H1 (cell line): Measurements from ENCODE around the gene SPACA7.
A peak's percentile ranks its signal among the peaks of the same experiment; 100 is the strongest.

Experiments
- CBX8 ChIP-seq: fragments of 300-800, 300-1000 bp; sonication (generic); IDR thresholded peaks from 2 replicates; pipeline ENCODE4 v1.7.1; 2016; ENCODE audit warnings: low read depth, low read length, borderline replicate concordance
- CTCF ChIP-seq, 3 experiments: IDR thresholded peaks; 1 replicate in 2 of 3; 2 replicates in 1 of 3; pipeline versions ENCODE4 v1.5.1 to v1.6.1; 2011; ENCODE audit warnings: low read length in 3 of 3, mild to moderate bottlenecking in 3 of 3, inconsistent platforms in 2 of 3, low read depth in 1 of 3, moderate library complexity in 1 of 3; ENCODE audit not compliant: insufficient read depth in 1 of 3; ENCODE audit errors: control extremely low read depth in 1 of 3
- EZH2 ChIP-seq: fragments of 200-600 bp; sonication (generic); IDR thresholded peaks from 2 replicates; pipeline ENCODE4 v1.7.1; 2012; ENCODE audit warnings: low read depth, mild to moderate bottlenecking, moderate library complexity, low read length, inconsistent platforms; ENCODE audit not compliant: severe bottlenecking
- FOSL1 ChIP-seq: IDR thresholded peaks from 2 replicates; pipeline ENCODE4 v1.6.1; 2011; ENCODE audit warnings: mild to moderate bottlenecking, low read depth, low read length, moderate library complexity; ENCODE audit not compliant: insufficient read depth
- GABPA ChIP-seq: IDR thresholded peaks from 2 replicates; pipeline ENCODE4 v1.6.1; 2011; ENCODE audit warnings: mild to moderate bottlenecking, low read length, moderate library complexity, borderline replicate concordance; ENCODE audit not compliant: insufficient read depth
- MAFK ChIP-seq: IDR thresholded peaks from 2 replicates; pipeline ENCODE4 v1.6.1; 2012; ENCODE audit warnings: low read depth, mild to moderate bottlenecking, improper control_type of control experiment, low read length
- MAX ChIP-seq: IDR thresholded peaks from 2 replicates; pipeline ENCODE4 v1.6.1; 2012; ENCODE audit warnings: inconsistent platforms
- PHF8 ChIP-seq: fragments of 200-600 bp; sonication (generic); conservative IDR thresholded peaks from 2 replicates; pipeline ENCODE4 v1.7.1; 2012; ENCODE audit warnings: low read depth, mild to moderate bottlenecking, inconsistent platforms, low read length, moderate library complexity
- POLR2A ChIP-seq, 2 experiments: IDR thresholded peaks; 1 replicate in 1 of 2; 2 replicates in 1 of 2; pipeline ENCODE4 v1.6.1; 2011; ENCODE audit warnings: low read depth in 2 of 2, low read length in 2 of 2, mild to moderate bottlenecking in 2 of 2; ENCODE audit errors: control extremely low read depth in 1 of 2
- POLR2AphosphoS5 ChIP-seq: IDR thresholded peaks from 2 replicates; pipeline ENCODE4 v1.6.1; 2011; ENCODE audit warnings: low read depth, low read length
- RAD21 ChIP-seq, 2 experiments: IDR thresholded peaks in 1 of 2; conservative IDR thresholded peaks in 1 of 2; 2 replicates each; pipeline ENCODE4 v1.6.1; 2011; ENCODE audit warnings: low read depth in 2 of 2, low read length in 2 of 2, improper control_type of control experiment in 1 of 2, inconsistent platforms in 1 of 2, mild to moderate bottlenecking in 1 of 2, moderate library complexity in 1 of 2
- RFX5 ChIP-seq: IDR thresholded peaks from 2 replicates; pipeline ENCODE4 v1.6.1; 2011; ENCODE audit warnings: low read depth, low read length, improper control_type of control experiment, borderline replicate concordance
- SIN3A ChIP-seq, 2 experiments: IDR thresholded peaks in 1 of 2; conservative IDR thresholded peaks in 1 of 2; 2 replicates each; pipeline ENCODE4 v1.6.1; 2011 to 2012; ENCODE audit warnings: low read length in 2 of 2, improper control_type of control experiment in 1 of 2, low read depth in 1 of 2, mild to moderate bottlenecking in 1 of 2
- SUZ12 ChIP-seq: fragments of 200-600 bp; sonication (generic); IDR thresholded peaks from 2 replicates; pipeline ENCODE4 v1.6.1; 2012; ENCODE audit warnings: mild to moderate bottlenecking, inconsistent platforms, low read length, moderate library complexity, mixed read lengths

GRCh38 chr13:112335135-112335534, 41.0 kb upstream of the SPACA7 start:
- TF ChIP-seq PHF8 (no peak), CTCF (IDR thresholded peaks at IDR 0.05; ENCODE audit: control extremely low read depth in 1 of 3, insufficient read depth in 1 of 3, low read depth in 1 of 3, low read length in 3 of 3) (no peak), EZH2 (no peak), SIN3A (conservative IDR thresholded peaks at IDR 0.05 in 1 of 2, IDR thresholded peaks at IDR 0.05 in 1 of 2; ENCODE audit: low read depth in 1 of 2, low read length in 2 of 2) (no peak), GABPA (no peak), MAX (no peak), RAD21 (IDR thresholded peaks at IDR 0.05 in 1 of 2, conservative IDR thresholded peaks at IDR 0.05 in 1 of 2; ENCODE audit: low read depth in 2 of 2, low read length in 2 of 2) (peak; percentile 7 to 30; a peak in 1 of 4 replicates), FOSL1 (no peak), CBX8 (no peak), POLR2A (IDR thresholded peaks at IDR 0.05; ENCODE audit: control extremely low read depth in 1 of 2, low read depth in 2 of 2, low read length in 2 of 2) (no peak), POLR2AphosphoS5 (no peak), MAFK (no peak), SUZ12 (no peak), RFX5 (no peak)
